Pancreas (tissue), 10 donors: ENCODE measurements around the gene SOBP. TPM values are rescaled to one million over a fixed set of nuclear protein-coding genes. Genes with fewer than 3 reads are reported as not detected.

Experiments used
- ATAC-seq, 4 donors: fragments of 200-7000 bp; cut with Tn5 transposase; one replicate each; pipeline versions ENCODE4 v1.8.0 to v1.9.1; 2020; ENCODE audit warnings: mild to moderate bottlenecking in 4 of 4, moderate library complexity in 4 of 4
- DNase-seq, 6 donors: peaks; one replicate each; pipeline ENCODE4 v3.0.0-alpha.2; 2020
- FAIRE-seq: peaks from 2 replicates; lab custom pipeline; 2012; peaks lifted over from hg19 to GRCh38; lab: Jason Lieb, UNC
- H3K27ac ChIP-seq, 4 donors: fragments of 200-600 bp; sonication (generic); 1 replicate in 3 of 4; 2 replicates in 1 of 4; pipeline versions ENCODE4 v1.5.0 to v1.8.0; 2020
- H3K27me3 ChIP-seq, 4 donors: fragments of 200-600 bp; one replicate each; pipeline ENCODE4 v1.8.0; 2021
- H3K36me3 ChIP-seq, 3 donors: fragments of 200-600 bp; sonication (generic) in 1 of 3; one replicate each; pipeline versions ENCODE4 v1.5.0 to v1.8.0; 2020 to 2021
- H3K4me1 ChIP-seq, 3 donors: fragments of 200-600 bp; one replicate each; pipeline ENCODE4 v1.8.0; 2021
- H3K4me3 ChIP-seq, 4 donors: fragments of 200-600 bp; sonication (generic) in 2 of 4; one replicate each; pipeline versions ENCODE4 v1.5.0 to v1.8.0; 2020 to 2021
- H3K9me3 ChIP-seq, 4 donors: fragments of 200-600 bp; one replicate each; pipeline ENCODE4 v1.8.0; 2021
- WGBS, 2 donors: extraction: QIAGEN DNeasy Blood & Tissue Kit; methylation state at CpG; one replicate each; pipeline ENCODE4 v1.1.7; 2013; 5-methylcytosine and 5-hydroxymethylcytosine counted together
- intact Hi-C, 3 donors: fragments of 100-400 bp; cut with DNase I; formaldehyde crosslinking; loops; one replicate each; pipeline versions ENCODE4 v1.11.1 to v1.14.2; 2022
- polyA plus RNA-seq, 2 donors: library from polyadenylated mRNA; stranded (reverse); fragments of 200-250 nt; gene quantifications; one replicate each; pipeline ENCODE4 v1.2.3, GENCODE V29; 2013
- total RNA-seq, 6 donors: library from RNA; stranded (reverse); fragmentation: NEBNext Ultra II Directional in 4 of 6; extraction: Animal tissue kit (Norgen Biotek cat#: 25700) in 4 of 6; gene quantifications; one replicate each; pipeline versions ENCODE4 v1.2.1 to v1.2.4, GENCODE V29; 2021 to 2023
- TF ChIP-seq, protein P1 (sequence below), 4 donors: fragments of 200-600 bp; sonication (generic) in 3 of 4; IDR thresholded peaks; one replicate each; pipeline versions ENCODE4 v1.5.0 to v1.8.0; 2021; ENCODE audit warnings: antibody characterized with exemption in 4 of 4
- donor health status: healthy with polysubstance abuse.
- donor health status: DM: no; HTN: no; CAD: no; lungs with moderate emphysema.
- donor health status: DM: no; HTN: no; CAD: no.
- donor health status: control.
- donor health status: control.
- donor health status: Bipolar disorder and iron deficiency.
- donor health status: DM: yes; HTN: yes; CAD: no.
- donor health status: DM: no; HTN: no; CAD: no.
- donor health status: DM: no; HTN: no; CAD: no.
- donor health status: DM: yes; HTN: yes; CAD: no.

SOBP gene
- total and polyA plus RNA-seq, 8 donors: 1.1 to 3.5 (median 2.0) TPM

DNA sequence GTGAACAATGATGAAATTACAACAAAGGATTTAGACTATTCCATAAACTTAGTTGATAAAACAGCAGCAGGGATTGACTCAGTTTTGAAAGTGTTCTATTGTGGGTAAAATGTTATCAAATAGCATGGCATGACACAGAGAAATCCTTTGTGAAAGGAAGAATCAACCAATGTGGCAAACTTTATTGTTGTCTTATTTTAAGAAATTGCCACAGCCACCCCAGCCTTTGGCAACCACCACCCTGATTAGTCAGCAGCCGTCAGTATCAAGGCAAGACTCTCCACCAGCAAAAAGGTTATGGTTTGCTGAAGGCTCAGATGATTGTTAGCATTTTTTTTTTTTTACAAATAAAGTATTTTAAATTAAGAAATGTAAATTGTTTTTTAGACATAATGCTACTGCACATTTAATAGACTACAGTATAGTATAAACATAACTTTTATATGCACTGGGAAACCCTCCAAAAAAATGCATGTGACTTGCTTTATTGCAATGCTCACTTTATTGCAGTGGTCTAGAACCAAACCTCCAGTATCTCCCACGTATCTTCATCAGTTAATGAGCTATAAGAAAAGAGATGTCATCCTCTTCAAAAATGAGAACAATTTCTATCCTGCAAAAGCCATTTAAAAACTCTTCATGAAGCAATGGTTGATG is 162.7 kb downstream of the SOBP start:
- ATAC-seq: no peak
- H3K27ac ChIP-seq: no peak overlapping the region

GRCh38 chr6:107653183-107653580 is 163.3 kb downstream of the SOBP start:
- Histone ChIP-seq H3K27me3 (no peaks in the 10 kb centered on the region), H3K4me1 (peaks cover 0 to 2% (median 0%) of the 10 kb centered on the region in 3 donors), H3K9me3 (no peaks in the 10 kb centered on the region), H3K27ac (no peak overlapping the region), H3K36me3 (no peaks in the 10 kb centered on the region), H3K4me3 (no peak overlapping the region)
- DNase-seq: no peak
- no peak for FAIRE-seq
- intact Hi-C loops: no loop called here
- TF ChIP-seq, protein P1, sequence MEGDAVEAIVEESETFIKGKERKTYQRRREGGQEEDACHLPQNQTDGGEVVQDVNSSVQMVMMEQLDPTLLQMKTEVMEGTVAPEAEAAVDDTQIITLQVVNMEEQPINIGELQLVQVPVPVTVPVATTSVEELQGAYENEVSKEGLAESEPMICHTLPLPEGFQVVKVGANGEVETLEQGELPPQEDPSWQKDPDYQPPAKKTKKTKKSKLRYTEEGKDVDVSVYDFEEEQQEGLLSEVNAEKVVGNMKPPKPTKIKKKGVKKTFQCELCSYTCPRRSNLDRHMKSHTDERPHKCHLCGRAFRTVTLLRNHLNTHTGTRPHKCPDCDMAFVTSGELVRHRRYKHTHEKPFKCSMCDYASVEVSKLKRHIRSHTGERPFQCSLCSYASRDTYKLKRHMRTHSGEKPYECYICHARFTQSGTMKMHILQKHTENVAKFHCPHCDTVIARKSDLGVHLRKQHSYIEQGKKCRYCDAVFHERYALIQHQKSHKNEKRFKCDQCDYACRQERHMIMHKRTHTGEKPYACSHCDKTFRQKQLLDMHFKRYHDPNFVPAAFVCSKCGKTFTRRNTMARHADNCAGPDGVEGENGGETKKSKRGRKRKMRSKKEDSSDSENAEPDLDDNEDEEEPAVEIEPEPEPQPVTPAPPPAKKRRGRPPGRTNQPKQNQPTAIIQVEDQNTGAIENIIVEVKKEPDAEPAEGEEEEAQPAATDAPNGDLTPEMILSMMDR (IDR thresholded peaks at IDR 0.05): no peak
- WGBS, 2 donors: 74 to 83% methylated on average over 10 of the region's 10 CpGs
- ATAC-seq: no peak

More for the DNA sequence above, 162.7 kb downstream of the SOBP start:
- Histone ChIP-seq H3K36me3 (no peaks in the 10 kb centered on the region), H3K9me3 (no peaks in the 10 kb centered on the region), H3K27me3 (no peaks in the 10 kb centered on the region), H3K4me3 (no peak overlapping the region), H3K4me1 (peaks cover 0 to 2% (median 0%) of the 10 kb centered on the region in 3 donors)
- FAIRE-seq: no peak
- intact Hi-C loops: no loop called here
- WGBS, 2 donors: 73 to 77% methylated on average over 2 of the region's 2 CpGs
- TF ChIP-seq, protein P1 (IDR thresholded peaks at IDR 0.05): no peak
- DNase-seq: no peak

DNA sequence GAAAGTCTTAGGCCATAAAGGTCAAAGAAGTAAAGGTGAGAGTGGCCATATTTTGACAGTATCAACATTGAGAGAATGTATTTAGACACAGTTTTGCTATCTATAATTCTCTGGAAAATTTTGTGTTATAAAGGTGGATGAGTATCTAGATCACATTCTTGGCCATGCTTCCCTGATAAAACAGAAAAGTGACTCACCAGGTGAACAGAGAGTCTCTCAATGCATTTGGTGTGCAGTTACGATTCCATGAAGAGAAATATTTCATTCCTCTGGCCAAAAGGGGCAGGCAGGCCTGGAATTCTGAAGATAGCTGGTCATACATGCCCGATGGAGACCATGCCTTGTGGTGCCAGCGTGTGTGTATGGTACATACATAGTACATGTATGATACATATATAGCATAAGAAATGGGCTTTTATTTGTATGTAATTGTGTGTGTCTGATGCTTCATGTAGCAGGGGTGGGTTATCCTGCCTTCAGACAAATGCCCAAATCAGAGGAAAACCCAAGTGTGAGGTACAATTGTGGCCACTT is 164.0 kb downstream of the SOBP start:
- Histone ChIP-seq H3K4me1 (peaks cover 0 to 2% (median 0%) of the 10 kb centered on the region in 3 donors), H3K9me3 (no peaks in the 10 kb centered on the region), H3K36me3 (no peaks in the 10 kb centered on the region), H3K27ac (no peak overlapping the region), H3K27me3 (no peaks in the 10 kb centered on the region), H3K4me3 (no peak overlapping the region)
- FAIRE-seq: no peak
- intact Hi-C loops: no loop called here
- 85 to 89% methylated on average over 3 of the region's 3 CpGs for WGBS, 2 donors
- TF ChIP-seq, protein P1 (IDR thresholded peaks at IDR 0.05): no peak
- no peak for DNase-seq
- ATAC-seq: no peak

GRCh38 chr6:107654764-107655163 is 164.8 kb downstream of the SOBP start:
- Histone ChIP-seq H3K27ac (no peak overlapping the region), H3K36me3 (no peaks in the 10 kb centered on the region), H3K4me3 (no peak overlapping the region), H3K9me3 (no peaks in the 10 kb centered on the region), H3K4me1 (peaks cover 0 to 2% (median 0%) of the 10 kb centered on the region in 3 donors), H3K27me3 (no peaks in the 10 kb centered on the region)
- TF ChIP-seq, protein P1 (IDR thresholded peaks at IDR 0.05): no peak
- no peak for DNase-seq
- WGBS, 2 donors: 53 to 63% methylated on average over 4 of the region's 4 CpGs
- ATAC-seq: peak in 1 of 4 donors; percentile 63
- no peak for FAIRE-seq
- intact Hi-C loops: no loop called here

- no peaks in the 10 kb centered on the region for H3K9me3 ChIP-seq
- WGBS, 2 donors: 63 to 66% methylated on average over 4 of the region's 4 CpGs
- FAIRE-seq (no peak), ATAC-seq (peak in 1 of 4 donors; percentile 10), DNase-seq (no peak)
- TF ChIP-seq, protein P1 (IDR thresholded peaks at IDR 0.05): no peak
- no peaks in the 10 kb centered on the region for H3K36me3 ChIP-seq
- H3K27me3 ChIP-seq: no peaks in the 10 kb centered on the region
- no peak overlapping the region for H3K4me3 ChIP-seq
- intact Hi-C loops: no loop called here
- H3K4me1 ChIP-seq: peaks cover 0 to 2% (median 1%) of the 10 kb centered on the region in 3 donors
- no peak overlapping the region for H3K27ac ChIP-seq
Observed at GRCh38 chr6:107655245-107655644, 165.3 kb downstream of the SOBP start.
